ENCODE measurements around the gene ORMDL2.
"Not testable (repeated sequence)": the region's sequence is repeated elsewhere in the genome, so short reads cannot be mapped to it uniquely, and the experiment has no call there.

DNA sequence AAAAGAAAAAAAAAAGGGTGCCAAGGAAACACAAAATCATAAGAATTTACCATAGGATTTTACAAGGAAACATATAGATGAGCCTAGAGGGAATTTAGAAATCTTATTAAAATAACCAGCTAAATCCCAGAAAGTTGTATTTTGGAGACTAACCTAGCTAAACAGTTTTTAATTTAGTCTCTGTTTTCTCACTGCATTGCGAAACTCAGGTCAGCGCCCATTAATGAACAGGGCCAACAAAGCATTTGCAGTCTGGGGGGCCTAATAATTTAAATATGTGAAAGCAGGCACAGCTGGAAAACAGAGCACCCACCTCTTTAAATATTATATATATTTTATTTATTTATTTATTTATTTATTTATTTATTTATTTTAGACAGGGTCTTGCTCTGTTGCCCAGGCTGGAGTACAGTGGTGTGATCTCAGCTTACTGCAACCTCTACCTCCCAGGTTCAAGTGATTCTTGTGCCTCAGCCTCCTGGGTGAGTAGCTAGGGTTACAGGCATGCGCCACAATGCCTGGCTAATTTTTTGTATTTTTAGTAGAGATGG, 48.7 kb downstream of the ORMDL2 start:
- TF ChIP-seq, protein P1, sequence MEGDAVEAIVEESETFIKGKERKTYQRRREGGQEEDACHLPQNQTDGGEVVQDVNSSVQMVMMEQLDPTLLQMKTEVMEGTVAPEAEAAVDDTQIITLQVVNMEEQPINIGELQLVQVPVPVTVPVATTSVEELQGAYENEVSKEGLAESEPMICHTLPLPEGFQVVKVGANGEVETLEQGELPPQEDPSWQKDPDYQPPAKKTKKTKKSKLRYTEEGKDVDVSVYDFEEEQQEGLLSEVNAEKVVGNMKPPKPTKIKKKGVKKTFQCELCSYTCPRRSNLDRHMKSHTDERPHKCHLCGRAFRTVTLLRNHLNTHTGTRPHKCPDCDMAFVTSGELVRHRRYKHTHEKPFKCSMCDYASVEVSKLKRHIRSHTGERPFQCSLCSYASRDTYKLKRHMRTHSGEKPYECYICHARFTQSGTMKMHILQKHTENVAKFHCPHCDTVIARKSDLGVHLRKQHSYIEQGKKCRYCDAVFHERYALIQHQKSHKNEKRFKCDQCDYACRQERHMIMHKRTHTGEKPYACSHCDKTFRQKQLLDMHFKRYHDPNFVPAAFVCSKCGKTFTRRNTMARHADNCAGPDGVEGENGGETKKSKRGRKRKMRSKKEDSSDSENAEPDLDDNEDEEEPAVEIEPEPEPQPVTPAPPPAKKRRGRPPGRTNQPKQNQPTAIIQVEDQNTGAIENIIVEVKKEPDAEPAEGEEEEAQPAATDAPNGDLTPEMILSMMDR (IDR thresholded peaks at IDR 0.05 in 2 of 3, conservative IDR thresholded peaks at IDR 0.05 in 1 of 3; ENCODE audit: control insufficient read depth in 2 of 3, extremely low read depth in 1 of 3, insufficient read depth in 1 of 3, low read depth in 3 of 3, low read length in 3 of 3), result not testable (repeated sequence)
- not testable (repeated sequence) for TF ChIP-seq SRF (IDR thresholded peaks at IDR 0.05; ENCODE audit: low read depth in 2 of 2, low read length in 2 of 2); POLR2A (IDR thresholded peaks at IDR 0.05; ENCODE audit: low read depth, low read length); CHD2 (IDR thresholded peaks at IDR 0.05; ENCODE audit: borderline replicate concordance, low read depth, low read length); CEBPB (IDR thresholded peaks at IDR 0.05; ENCODE audit: borderline replicate concordance in 1 of 2, low read depth in 2 of 2, low read length in 2 of 2); SUZ12 (IDR thresholded peaks at IDR 0.05; ENCODE audit: unreplicated experiment); EZH2 (IDR thresholded peaks at IDR 0.05; ENCODE audit: borderline replicate concordance, control insufficient read depth, low read depth, low read length); ZNF274 (IDR thresholded peaks at IDR 0.05; ENCODE audit: insufficient read depth, insufficient read length); SIN3A (IDR thresholded peaks at IDR 0.05; ENCODE audit: low read depth, low read length); MYC (IDR thresholded peaks at IDR 0.05; ENCODE audit: insufficient read depth, insufficient read length, insufficient replicate concordance, low read length, severe bottlenecking); EP300 (IDR thresholded peaks at IDR 0.05; ENCODE audit: borderline replicate concordance in 1 of 2, control insufficient read depth in 1 of 2, low read depth in 2 of 2, low read length in 2 of 2)
- TF ChIP-seq, protein P2, sequence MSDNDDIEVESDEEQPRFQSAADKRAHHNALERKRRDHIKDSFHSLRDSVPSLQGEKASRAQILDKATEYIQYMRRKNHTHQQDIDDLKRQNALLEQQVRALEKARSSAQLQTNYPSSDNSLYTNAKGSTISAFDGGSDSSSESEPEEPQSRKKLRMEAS (IDR thresholded peaks at IDR 0.05; ENCODE audit: low read depth, low read length), result not testable (repeated sequence)
- TF ChIP-seq, protein P3, sequence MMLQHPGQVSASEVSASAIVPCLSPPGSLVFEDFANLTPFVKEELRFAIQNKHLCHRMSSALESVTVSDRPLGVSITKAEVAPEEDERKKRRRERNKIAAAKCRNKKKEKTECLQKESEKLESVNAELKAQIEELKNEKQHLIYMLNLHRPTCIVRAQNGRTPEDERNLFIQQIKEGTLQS (IDR thresholded peaks at IDR 0.05; ENCODE audit: borderline replicate concordance, extremely low read depth, low read depth, low read length), result not testable (repeated sequence)

Data from GM12878 (cell line).